Measurements from ENCODE around the gene SPEF2.

DNA sequence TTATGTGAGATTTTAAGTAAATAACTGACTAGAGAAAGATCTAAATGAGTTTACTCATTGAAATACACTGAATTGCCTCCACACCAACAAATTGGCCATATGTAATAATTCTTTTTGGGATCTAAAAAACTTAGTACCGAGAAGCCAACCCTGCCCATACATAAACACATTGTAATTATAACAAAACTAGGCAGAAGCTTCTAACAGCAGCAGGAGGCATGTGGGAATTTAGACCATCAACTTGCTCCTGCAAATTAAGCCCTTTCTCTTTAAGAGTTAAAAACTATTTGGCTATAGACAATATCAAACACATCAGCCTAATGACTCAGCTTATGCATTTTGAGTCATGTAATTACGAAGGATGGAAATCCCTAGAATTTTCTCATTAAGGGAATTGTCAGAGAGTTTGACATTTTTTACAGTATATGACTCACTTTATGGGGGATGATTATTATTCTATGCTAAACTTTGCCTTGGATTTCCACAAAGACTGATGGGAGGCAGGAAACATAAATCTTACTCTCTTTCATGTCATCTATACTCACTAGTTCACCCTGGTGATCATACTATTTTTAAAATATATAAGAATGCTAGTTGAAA lies 240.0 kb downstream of the SPEF2 start:
- TF ChIP-seq, protein P1, sequence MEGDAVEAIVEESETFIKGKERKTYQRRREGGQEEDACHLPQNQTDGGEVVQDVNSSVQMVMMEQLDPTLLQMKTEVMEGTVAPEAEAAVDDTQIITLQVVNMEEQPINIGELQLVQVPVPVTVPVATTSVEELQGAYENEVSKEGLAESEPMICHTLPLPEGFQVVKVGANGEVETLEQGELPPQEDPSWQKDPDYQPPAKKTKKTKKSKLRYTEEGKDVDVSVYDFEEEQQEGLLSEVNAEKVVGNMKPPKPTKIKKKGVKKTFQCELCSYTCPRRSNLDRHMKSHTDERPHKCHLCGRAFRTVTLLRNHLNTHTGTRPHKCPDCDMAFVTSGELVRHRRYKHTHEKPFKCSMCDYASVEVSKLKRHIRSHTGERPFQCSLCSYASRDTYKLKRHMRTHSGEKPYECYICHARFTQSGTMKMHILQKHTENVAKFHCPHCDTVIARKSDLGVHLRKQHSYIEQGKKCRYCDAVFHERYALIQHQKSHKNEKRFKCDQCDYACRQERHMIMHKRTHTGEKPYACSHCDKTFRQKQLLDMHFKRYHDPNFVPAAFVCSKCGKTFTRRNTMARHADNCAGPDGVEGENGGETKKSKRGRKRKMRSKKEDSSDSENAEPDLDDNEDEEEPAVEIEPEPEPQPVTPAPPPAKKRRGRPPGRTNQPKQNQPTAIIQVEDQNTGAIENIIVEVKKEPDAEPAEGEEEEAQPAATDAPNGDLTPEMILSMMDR (IDR thresholded peaks at IDR 0.05): no peak
- no peak for TF ChIP-seq POLR2A (IDR thresholded peaks at IDR 0.05)

Measured in vagina (tissue), 2 donors.